HUDEP-2 (cell line): Measurements from ENCODE around the gene ADAP1.
"Not testable (repeated sequence)": the region's sequence is repeated elsewhere in the genome, so short reads cannot be mapped to it uniquely, and the experiment has no call there.

Experiments used
- DNase-seq, 76 experiments: peaks; one replicate each; lab custom pipeline; 2025; ENCODE audit not compliant: unreplicated experiment in 76 of 76; lab: John Stamatoyannopoulos, UW

The ADAP1 gene

DNA sequence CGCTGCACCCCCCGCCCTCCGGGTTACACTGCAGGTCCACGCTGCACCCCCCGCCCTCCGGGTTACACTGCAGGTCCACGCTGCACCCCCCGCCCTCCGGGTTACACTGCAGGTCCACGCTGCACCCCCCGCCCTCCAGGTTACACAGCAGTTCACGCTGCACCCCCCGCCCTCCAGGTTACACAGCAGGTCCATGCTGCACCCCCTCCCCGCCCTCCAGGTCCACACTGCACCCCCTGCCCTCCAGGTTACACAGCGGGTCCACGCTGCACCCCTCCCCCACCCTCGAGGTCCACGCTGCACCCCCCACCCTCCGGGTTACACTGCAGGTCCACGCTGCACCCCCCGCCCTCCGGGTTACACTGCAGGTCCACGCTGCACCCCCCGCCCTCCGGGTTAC is 30.4 kb downstream of the ADAP1 start:
- not testable (repeated sequence) for DNase-seq

DNA sequence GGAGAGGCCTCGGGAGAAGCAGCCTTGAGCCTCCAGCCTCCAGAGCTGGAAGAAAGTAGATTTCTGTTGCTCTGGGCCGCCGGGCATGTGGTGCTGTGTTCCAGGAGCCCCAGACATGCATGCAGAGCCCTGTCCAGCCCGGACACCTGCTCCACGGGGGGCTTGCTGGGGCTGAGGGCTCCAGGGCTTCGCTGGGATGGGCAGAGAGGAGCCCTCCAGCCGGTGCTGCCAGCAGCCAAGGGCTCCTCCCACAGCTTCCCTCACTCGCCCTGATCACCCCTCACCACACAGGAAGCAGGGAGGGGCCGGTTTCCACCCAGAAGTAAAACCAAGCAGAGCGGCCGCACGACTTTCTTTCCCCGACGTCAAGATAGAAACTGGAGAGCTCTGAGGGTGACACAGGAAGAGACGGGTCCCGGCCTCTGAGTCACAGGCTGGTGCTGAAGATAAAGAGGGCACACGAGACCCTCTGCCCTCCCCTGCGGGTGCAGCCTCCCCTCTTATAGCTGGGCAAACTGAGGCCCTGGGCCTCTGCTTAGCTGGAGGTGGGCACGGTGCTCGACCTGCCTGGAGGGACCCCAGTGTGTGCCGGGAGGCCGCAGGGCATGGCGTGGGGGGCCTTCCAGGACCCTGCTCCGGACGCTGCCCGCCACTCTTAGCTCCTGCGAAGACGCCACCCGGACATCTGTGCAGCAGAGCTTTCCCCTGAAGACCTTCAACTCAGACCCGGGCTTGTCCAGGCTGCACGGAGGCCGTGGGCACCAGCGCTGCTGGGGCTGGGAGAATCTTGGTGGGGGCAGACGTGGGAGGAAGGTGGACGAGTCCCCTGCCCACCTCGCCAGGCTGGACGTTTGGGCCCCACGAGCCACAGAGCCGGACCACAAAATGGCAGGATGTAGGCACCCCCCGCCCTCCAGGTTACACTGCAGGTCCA is 31.1 kb downstream of the ADAP1 start:
- peak in 71 of 76 experiments; percentile 29 to 85 (median 71) for DNase-seq

DNA sequence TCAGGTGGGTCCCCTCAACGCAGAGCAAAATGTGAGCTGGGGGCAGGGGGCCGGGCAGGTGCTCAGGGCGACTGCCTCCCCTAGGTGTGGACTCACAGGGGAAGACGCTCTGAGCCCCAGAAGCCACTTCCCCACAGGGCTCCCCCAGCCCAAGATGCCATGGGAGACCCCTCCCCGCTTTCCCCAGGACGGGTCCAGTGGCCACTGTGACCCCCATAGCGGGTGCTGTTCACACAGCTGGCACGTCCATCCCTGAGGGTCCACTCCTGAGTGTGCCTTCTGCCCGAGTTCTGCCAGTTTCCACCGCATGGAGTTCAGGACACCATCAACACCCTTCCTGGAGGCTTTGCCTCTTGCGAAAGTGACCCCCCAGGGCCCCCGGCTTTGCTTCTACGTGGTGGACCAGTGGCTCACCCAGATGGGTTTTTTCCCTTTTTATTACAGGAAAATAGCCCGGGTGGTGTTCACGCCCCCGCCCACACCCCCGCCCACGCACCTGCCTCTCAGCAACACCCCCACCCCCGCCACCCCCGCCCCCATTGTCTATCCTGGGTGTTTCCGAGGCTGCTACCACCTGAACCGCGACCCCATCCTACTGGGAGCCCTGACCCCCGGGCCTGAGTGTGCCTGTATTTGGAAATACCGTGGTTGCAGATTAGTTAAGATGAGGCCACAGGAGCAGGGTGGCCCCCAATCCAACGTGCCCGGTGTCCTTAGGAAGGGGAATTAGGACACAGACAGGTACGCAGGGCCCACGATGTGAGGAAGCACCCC is 32.0 kb downstream of the ADAP1 start:
- peak in 15 of 76 experiments; percentile 8 to 78 (median 29) for DNase-seq

DNA sequence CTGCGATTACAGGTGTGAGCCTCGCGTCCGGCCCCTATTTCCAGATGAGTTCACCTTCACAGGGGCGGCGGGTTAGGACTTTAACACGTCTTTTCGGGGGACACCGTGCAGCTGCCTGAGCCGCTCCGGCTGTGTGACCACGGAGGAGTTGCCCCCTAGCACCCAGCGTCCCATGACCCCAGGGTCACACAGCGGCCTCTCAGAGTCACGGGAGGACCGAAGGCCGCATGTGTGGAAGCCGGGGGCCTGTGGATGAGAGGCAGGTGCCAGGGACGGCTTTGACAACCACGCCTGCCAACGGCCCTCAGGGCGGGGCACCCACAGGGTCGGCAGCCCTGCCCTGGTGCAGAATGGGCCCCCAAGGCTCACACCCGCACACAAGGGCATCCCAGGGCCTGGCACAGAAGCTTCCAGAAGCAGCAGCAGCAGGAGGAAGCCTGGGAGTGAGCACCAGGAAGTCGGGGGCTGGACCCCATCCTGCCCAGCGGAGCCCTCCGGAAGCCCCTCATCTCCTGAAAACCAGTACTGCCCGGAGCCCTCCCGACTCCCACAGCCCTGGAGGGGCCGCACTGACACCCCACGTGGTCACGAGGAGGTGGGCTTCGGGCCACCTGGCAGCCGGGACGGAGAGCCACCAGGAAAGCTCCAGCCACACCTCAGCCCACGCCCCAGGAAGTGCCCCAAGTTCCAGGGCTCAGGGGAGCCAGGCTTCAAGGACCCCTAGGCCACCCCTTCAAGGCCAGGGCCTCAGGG is 32.7 kb downstream of the ADAP1 start:
- peak in 10 of 76 experiments; percentile 14 to 53 (median 24) for DNase-seq

DNA sequence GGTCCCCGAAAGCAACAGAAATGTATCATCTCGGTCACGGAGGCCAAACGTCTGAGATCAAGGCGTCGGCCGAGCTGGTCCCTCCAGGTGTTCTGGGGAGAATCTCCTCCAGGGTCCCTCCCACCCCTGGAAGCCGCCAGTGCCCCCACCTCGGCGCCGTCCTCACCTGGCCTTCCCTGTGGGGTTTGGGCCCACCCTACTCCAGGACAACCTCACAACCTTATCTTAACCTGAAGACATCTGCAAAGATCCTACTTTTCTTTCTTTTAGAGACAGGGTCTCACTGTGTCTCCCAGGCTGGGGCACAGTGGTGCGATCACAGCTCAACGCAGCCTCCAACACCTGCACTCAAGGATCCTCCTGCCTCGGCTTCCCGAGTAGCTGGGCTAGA is 33.4 kb downstream of the ADAP1 start:
- no peak for DNase-seq

DNA sequence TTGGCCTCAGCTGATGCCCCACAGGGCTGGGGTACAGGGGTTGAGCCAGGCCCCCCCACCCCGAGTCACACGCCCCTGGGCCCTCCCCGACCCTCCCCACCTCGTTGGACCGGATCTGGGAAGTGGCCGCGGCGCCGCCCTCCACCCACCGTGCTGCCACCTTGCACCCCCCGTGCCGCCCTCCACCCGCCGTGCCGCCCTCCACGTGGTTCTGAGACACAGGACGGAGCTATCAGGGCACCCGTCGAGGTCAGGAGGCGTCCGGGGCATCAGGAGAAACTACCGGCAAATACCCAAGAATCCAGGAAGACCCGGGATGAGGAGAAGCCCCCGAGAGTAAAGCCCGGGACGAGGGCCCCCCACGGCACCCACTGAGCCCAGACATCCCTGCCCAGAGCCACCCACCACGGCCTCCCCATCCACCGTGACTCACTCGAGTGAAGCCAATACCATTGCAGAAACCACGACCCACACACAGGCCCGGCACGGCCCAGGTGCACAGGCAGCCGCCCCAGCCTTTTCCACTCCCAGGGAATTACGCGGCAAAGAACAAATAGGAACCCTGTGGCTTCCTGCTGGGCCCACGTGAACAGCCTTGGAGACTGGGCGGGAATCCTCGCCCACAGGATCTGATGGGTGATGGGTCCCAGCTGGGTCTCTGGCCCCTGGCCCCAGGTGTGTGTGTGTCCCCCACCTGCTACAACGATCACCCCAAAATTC is 34.0 kb downstream of the ADAP1 start:
- DNase-seq, result no peak

DNA sequence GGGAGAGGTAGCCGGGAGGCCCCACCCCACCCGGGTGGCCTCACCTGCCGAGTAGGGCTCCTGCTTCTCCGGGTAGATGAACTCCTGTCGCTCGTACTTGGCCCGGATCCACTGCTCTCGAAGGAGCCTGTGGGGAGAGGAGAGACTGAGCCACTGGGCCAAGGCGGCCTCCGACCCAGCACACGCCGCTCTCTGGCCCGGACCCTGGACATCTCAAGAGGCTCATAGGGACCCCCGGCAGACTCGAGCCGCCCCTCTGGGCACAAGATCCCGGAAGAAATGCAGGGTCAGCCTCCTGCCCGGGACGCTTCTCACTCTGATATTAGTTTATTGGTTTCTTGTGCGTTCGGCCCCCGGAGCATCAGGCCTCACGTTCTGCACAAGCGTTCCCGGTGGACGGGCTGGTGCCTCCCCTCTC is 34.5 kb downstream of the ADAP1 start:
- DNase-seq, result no peak

DNA sequence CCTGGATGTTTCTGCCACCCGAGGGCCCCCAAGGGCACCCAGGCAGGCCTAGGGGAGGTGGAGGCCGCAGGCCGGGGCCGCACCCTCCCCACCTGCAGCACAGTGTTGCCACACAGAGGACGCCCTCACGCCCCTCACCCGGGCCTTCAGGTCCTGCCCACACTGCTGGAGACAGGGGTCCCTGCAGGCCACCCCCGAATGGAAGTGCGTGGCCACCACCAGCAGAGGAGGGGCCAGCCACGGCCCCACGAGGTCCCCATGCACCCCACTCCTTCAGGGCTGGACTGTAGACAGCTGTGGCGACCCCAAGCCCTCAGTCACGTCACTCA is 35.4 kb downstream of the ADAP1 start:
- no peak for DNase-seq

DNA sequence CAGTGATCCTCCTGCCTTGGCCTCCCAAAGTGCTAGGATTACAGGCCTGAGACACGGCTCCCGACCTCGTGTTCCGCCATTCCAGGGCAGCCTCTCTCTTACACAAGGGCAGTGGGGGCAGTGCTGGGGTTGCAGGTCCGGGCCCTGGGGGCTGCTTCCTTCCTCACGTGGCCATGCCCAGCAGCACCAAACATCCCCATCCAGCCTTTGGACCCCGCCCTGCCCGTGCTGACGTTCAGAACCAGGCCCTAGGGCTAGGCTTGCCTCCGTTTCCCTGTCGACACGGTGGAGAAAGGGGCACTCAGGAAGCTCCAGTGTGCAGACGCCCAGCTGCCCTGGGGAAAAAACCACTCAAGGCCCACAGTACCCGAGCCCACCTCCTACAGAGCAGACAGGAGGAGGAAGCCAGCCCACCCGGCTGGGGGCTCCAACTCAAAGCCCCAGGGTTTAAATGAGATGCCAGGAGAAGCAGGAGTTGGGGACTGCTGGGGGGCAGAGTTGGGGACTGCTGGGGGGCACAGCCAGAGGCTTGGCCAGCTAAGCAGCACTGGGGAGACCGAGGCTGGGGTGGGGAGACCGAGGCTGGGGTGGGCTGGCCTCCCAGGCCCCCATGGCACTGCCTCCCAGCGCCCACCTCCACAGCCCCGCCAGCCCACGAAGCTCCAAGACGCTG is 35.9 kb downstream of the ADAP1 start:
- no peak for DNase-seq

DNA sequence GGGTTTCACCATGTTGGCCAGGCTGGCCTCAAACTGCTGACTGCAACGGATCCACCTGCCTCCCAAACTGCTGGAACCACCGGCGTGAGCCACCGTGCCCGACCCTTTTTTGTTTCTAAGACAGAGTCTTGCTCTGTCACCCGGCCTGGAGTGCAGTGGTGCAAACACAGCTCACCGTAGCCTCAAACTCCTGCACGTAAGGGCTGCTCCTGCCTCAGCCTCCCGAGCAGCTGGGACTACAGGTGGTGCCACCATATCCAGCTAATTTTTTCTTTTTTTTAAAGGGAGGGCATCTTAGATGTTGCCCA is 36.4 kb downstream of the ADAP1 start:
- no peak for DNase-seq

DNA sequence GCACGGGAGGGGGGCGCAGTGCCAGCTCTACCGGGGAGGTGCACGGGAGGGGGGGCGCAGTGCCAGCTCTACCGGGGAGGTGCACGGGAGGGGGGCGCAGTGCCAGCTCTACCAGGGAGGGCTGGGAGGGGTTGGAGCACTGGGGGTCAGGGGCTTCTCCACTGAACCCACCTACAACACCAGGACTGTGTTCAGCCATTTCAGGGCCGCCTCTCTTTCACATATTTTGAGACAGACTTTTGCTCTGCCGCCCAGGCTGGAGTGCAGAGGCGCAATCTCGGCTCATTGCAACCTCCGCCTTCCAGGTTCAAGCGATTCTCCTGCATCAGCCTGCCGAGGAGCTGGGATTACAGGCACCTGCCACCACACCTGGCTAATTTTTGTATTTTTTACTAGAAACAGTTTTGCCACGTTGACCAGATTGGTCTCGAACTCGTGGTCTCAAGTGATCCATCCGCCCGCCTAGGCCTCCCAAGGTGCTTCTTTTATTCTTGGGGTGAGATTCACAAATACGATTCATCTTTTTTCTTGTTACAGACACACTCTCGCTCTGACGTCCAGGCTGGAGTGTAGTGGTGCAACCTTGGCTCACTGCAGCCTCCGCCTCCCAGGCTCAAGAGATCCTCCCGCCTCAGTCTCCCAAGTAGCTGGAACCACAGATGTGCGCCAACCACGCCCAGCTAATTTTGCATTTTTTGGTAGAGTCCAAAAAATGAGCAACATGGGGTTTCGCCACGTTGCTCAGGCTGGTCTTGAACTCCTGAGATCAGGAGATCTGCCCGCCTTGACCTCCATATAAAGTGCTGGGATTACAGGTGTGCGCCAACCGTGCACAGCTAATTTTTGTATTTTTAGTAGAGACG is 37.0 kb downstream of the ADAP1 start:
- no peak for DNase-seq

DNA sequence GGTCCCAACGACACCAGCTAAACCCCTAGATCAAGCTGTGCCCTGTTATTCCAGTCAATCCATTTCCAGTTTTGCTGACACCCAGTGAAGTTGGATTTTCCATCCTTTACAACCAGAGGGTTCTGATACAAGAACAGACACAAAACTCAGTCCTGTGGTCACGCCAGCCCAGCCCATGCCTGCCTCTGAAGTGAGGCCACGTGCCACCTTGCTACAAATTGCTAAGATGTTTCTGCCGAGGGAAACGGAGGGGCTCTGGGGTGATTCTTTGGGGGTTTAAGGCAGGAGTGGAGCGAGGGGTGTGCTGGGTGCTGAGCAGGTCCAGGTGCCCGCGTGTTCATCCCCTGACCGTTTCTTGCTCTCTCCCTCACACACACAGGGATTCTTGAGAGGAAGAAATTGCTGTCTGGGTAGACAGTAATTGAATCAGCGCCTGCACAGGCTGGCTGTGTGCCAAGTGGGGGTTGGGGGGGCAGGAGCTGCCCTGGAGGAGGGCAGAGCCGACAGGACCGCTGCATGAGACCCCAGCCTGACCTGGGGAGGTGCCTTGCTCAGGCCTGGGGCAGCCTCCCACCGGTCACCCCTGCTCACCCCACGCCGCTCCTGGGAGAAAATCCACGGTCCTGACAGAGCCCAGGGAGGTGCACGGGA is 38.1 kb downstream of the ADAP1 start:
- peak in 10 of 76 experiments; percentile 8 to 39 (median 22) for DNase-seq

DNA sequence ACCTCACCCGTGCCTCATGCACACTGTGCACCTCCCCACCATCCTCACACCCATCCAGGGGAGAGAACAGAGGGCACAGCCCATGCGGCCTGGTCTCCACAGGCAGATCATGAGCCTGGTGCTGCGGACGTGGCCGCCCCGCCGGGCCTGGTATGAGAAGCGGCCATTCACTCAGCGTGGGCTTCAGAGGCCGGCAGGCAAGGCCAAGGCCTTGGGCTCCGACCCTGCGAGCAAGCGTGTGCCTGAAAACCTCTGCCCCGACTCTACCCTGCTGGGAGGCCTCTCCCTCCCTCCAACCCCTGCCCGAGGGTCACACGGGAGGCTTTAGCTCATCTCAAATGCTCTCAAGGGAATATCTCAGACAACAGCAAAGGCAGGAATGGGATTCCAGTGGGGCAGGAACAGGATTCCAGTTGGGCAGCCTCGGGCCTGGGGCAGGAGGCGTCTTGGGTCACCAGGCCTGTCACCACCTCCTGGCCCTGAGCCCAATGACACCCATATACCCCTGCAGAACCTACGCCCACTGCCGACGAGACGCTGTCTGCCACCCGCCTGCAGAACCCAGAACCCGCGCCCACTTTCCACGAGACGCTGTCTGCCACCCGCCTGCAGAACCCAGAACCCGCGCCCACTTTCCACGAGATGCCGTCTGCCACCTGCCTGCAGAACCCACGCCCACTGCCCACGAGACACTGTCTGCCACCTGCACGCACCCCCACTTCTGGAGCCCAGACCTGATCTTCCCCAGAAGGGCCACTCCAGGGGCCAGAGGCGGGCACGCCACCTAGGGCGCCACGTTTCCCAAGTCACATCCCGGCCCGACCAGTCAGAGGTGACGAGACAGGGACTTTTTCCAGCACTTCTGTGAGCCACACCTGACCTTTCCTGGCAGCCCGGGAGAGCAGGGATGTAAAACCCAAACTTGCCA is 38.9 kb downstream of the ADAP1 start:
- no peak for DNase-seq

DNA sequence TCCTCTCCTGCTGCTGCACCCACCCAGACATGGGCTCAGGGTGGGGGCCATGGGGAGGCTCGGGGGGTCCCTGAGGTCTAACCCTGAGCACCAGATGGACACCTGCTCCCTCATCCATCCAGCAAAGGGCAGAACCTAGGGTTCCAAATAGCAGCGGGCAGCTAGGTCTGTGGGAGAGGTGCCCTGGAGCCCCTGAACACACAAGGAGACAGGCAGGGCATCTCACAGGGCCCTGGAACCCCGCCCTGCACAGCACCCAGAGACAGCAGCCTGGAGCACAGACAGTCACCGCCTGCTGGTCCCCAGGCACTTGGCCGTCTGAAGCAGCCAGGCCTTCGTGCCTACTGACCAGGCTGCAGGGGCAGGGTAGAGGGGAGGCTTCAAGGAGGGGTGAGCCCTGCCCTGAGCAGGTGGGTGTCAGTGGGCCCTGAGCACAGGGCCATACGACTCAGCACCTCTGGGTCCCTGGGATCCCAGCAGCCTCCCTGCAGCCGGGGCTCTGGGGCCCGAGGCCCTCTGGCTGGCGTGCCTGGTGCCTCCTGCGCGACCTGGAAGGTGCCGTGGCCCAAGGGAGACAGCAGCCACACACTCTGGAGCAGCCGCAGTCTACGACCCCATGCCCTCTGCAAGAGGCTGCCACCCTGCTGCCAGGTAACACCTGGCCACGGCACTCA is 39.8 kb downstream of the ADAP1 start:
- DNase-seq, result no peak

DNA sequence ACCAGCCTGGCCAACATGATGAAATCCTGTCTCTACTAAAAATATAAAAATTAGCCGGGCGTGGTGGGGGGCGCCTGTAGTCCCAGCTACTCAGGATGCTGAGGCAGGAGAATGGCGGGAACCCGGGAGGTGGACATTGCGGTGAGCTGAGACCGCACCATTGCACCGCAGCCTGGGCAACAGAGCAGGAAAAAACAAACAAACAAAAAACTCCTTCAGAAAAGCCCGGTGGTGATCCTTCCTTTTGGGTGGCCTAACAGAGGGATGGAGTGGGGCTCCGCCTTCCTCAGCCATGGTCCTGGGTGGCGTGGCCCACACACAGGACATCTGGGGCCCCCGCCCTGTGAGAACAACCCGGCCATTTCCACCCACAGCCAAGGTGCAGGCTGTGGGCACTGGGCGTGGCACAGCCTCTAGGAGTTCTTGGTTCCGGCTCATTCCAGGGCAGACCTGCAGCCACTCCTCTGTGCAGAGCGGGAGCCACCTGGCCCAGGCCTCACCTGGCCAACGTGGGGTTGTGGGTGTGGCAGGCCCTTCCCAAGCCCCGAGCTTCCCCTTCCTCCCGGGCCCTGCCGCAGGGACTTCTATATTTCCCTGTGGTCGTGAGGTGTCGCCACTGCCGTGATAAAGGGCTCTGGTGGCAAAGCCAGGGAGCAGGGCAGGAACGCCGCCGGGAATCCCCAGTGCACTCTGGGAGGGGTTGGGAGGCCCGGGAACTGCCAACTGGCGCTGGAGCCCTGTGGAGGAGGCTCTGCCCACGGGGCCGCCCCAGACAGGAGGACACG is 40.6 kb downstream of the ADAP1 start:
- no peak for DNase-seq

DNA sequence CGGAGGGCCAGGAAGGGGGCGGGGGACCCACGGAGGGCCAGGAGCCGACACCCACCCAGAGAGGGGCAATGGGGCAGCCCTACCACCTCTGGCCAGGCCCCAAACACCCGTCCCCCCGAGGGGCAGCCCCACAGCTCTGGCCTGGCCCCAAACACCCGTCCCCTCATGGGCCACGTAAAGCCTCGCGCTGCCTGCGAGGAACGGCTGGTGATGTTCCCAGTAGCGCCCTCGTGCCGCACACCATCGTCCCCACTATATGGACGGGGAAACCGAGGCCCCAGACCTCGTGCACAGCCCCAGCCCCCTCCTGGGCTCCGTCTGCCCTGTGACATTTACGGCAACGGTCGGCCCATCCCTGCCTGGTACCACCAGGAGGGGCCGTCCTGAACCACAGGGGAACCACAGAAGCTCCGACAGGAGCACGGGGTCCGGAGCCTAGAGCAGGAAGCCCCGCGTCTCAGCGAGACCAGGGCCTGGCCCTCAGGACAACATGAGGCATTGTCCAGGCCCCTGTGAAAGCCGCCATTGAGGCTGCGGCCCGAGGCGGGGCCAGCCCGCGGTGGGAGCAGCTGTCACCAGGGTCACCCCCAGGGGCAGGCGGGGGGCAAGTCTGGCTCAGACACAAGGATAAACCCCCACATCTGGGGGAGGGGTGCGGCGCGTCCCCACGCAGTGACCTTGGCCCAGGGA is 42.5 kb downstream of the ADAP1 start:
- no peak for DNase-seq
